A204.1 (cell line): ENCODE measurements around the gene BCL7B.
"Not testable (repeated sequence)": the region's sequence is repeated elsewhere in the genome, so short reads cannot be mapped to it uniquely, and the experiment has no call there.

Source experiments
- FAIRE-seq: peaks from 2 replicates; lab custom pipeline; 2012; peaks lifted over from hg19 to GRCh38; lab: Jason Lieb, UNC

Gene BCL7B

DNA sequence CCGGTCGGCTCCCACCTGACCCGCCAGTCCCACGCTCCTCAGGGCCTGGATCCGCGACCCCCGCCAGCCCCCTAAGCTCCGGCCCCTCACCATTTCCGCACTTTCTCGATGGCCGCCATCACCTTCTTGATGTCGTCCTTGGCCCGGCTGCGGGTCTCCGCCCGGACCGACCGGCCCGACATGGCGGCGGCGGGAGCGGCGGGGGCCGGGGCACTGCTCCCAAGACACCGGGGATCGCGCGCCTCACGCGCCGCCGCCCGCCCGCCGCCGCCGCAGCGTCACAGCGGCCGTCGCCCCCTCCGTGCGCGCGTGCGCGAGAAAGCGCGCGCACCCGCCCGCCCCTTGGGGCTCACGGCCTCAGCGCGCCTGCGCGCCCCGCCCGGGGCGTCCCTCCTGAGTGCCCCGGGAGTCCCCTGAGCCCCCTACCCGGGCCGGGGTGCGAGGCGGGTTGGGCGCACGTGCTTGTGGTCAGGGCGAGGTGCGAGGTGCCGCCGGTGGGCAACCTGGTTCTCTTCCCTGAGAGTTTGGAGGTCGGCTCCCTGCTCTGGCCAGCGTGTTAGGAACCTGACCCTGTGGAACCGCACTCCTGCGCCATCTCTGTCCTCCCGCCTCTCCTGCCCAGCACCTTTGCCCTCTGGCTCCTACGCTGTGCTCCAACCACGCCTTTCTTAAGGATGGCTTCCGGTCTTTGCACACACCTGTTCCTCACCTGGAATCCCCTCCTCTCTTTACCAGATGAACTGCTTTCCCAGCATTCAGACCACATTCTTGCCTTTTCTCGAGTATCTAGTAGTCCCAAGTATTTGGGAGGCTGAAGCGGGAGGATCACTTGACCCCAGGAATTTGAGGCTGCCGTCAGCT, at the start of gene BCL7B:
BCL7B (minus strand) TSS at position 294 of the 861 bp plus-strand sequence; CDS start at position 182, 112 bp downstream.
- no peak for FAIRE-seq

DNA sequence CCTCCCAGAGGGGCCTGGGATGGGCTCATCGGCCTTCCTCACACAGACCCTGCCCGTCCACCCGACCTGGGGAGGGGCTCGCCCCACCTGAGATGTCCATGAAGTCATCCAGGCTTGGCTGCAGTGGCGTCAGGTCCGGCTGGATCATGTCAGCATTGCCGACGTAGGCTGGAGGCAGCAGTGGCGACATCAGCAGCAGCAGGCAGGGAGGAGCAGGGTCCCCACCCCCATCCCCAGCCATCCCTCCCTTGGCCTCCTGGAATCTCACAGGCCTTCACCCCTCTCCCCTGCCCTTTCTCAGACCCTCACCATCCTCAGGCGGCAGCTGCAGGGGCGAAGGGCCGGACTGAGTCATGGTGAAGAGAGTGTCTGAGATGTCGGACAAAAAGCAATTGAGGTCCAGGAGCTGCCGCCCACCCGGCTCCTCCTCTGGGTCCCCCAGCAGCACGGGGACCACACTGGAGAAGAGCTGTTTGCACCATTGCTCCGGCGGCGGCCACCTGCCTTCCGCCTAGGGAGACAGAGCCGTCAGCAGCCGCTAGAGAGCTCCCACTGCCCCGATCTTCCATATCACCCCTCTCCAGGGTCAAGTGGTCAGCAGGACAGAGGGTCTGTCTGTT, 48.2 kb upstream of the BCL7B start:
- FAIRE-seq, result no peak

DNA sequence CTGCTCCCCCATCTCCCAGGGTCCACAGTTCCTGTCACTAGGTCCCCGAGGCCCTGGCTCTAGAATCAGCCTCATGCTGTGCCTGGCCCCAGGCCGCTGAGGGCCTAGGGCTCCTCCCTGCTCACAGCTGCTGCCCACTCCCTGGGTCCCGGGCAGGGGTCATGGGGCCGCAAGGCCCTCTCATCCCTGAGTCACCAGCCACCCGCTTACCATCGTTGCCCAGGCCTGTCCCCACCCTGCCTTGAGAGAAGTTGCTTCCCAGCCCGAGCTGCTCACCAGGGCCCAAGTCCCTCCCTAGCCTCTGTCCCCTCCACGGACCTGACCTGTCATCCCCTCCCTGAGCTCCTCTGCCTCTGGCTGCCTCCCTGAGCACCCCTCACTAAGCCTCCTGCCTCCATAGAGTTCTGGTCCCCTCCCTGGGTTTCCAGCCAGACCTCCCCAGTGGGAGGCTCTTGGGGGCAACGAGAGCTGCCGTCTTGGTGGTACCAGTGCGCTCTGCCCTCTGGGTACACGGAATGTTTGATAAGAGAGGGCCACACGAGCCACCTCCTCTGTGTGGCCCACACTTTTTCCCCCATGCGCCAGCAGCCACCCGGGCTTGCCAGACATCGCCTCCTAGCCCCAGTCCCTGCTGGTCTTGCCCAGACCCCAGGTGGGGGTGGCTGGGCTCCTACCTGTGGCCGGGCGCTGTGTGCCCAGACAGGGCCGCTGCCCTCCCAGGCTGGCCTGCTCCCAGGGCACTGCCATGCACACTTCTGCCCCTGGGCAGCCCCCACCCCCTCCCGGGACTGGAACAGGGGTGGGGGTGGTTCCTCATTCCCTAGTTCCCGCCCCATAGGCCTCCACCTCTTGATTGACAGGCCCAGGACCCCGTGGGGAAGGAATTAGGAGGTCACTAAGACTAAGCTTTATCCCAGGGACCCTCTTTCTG, 45.5 kb upstream of the BCL7B start:
- no peak for FAIRE-seq

GRCh38 chr7:73599916-73600315, 42.4 kb upstream of the BCL7B start:
- FAIRE-seq, result no peak

- FAIRE-seq, result no peak
Observed at GRCh38 chr7:73599151-73599882, 41.8 kb upstream of the BCL7B start.

GRCh38 chr7:73597978-73598782, 40.7 kb upstream of the BCL7B start:
- no peak for FAIRE-seq

DNA sequence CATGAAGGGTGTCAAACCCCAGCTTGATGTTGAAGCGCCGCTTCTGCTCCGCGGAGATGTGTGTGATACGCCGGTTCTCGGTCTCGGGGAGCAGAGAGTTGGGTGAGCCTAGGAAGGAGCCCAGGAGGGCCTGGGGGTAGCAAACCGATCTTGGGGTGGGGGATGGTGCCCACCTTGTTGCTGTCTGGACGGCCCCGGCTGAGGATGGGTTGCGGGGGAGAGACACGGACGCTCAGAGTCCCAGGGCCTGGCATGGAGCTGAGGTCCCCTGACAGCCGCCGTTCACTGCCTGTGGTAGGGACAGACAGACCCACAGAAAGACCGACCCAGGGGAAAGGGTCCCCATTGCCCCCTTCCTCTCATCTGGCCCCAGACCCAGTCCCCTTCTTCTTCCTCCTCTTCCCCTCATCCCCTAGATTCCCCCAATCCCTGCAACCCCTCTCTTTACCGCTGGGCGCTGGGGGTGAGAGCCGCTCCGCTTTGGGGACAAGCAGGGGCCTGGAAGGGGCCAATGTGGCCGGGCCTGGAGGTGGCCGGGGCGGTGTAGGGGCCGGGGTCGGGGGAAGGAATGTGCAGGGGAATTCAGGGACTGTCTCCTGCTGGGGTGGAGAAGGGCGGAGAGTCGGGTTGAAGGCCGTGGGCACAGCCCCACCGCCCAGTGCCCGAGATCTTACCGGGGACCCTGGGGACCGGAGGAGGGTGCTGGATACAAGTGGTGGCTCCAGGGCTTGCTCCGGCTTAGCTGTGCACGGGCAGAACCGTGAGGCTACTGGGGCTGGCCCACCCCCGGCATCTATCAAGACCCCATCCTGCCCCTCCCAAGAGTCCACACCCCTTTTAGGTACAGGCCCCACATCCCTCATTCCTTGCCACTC, 38.9 kb upstream of the BCL7B start:
- FAIRE-seq, result no peak

DNA sequence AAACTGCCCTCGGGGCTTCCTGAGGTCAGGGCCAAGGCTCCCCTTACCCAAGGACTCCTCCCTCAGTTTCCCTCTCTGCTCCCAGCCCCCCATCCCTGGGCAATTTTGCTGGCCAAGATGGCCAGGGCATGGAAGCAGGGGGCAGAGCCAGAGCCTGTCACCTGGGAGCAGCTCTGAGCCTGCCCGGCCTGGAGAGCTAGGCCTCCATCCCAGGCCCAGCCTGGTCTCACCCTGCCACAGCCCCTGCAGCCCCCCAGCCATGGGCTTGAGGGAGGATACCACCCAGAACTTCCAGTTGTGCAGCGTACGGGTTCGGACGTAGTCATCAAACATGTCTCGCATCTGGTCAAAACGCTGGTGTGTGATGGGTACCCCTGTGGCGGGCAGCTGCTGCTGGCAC, 37.9 kb upstream of the BCL7B start:
- FAIRE-seq, result no peak

DNA sequence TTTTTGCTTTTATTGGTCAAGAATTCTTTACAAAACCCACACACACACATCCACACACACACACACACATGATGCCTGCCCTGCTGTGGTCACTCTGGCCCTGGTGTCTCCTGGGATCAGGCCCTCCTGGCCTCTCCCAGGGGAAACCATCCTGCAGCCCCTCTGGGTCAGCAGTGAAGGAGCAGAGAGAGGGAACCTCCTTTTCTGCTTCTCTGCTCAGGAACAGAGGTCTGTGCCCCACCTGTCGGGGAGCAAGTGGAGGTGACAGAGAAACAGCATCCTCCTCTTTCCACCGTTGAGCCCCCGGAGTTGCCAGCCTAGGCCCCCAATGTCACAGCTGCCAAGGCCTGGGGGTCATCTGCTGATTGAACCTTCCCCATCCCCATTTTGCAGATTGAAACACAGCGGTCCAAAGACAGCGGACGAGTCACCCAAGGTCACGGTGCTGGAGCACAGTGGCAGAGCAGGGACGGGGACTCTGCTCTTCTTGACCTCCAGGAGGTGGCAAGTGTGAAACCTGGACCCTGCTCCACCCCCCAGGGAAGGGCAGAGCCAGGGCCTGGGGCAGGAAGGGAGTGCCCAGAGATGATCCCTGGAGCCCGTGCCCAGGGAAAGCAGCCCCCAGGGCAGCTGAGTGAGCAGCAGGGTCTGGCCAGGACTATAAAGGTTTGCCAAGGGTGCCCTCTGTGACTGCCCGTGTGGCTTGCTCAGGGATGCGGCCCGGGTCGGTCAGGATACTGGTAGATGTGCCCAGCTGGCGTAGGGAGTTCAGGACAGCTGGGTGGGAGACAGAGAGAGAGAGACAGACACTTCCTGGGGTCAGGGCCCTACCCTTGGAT, 35.9 kb upstream of the BCL7B start:
- no peak for FAIRE-seq

GRCh38 chr7:73586911-73587310, 29.4 kb upstream of the BCL7B start:
- FAIRE-seq, result no peak

GRCh38 chr7:73585196-73585595, 27.7 kb upstream of the BCL7B start:
- FAIRE-seq, result no peak

GRCh38 chr7:73582664-73583202, 25.2 kb upstream of the BCL7B start:
- FAIRE-seq, result no peak

DNA sequence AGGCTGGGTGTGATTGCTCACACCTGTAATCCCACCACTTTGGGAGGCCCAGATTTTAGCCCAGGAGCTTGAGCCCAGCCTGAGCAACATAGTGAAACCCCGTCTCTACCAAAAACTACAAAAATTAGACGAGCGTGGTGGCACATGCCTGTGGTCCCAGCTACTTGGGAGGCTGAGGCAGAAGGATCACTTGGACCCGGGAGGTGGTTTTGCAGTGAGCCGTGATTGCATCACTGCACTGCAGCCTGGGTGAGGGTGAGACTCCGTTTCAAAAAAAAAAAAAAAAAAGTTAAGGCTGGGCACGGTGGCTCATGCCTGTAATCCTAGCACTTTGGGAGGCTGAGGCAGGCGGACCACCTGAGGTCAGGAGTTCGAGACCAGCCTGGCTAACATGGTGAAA, 23.5 kb upstream of the BCL7B start:
- not testable (repeated sequence) for FAIRE-seq

DNA sequence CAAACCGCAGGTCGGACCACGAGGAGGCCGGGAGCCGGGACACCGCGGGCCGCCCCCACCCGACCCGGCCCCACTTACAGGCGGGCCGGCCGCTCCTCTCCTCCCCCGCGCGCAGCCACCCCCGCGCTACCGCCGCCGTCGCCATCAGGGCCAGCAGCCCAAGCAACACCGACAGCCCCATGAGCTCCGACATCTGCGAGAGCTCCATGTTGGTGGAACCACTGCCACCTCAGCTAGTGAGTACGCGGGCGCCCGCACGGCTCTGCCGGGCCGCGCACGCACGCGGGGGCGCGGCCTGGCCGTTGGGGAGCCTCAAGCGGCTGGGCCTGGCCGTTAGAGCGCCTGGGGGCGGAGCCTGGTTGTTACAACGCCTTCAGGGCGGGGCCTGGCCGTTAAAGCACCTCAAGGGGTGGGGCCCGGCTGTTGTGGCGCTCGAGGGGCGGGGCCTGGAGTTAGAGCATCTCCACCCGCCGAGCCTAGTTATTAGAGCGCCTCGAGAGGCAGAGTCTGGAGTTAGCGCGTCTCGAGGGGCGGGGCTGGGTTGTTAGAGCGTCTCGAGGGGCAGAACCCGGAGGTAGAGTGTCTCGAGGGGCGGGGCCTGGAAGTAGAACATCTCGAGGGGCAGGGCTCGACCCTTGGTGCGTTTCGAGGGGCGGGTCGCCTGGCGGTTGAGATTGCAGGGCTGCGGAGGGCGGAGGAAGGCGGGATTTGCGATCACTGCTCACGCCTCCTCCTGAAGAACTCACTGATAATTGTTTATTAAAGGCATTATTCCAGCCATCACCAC, 21.0 kb upstream of the BCL7B start, which contains the start of gene TBL2:
TBL2 (minus strand) TSS at position 238 of the 787 bp plus-strand sequence; CDS start at position 208, 30 bp downstream.
- peak; percentile 91 for FAIRE-seq

DNA sequence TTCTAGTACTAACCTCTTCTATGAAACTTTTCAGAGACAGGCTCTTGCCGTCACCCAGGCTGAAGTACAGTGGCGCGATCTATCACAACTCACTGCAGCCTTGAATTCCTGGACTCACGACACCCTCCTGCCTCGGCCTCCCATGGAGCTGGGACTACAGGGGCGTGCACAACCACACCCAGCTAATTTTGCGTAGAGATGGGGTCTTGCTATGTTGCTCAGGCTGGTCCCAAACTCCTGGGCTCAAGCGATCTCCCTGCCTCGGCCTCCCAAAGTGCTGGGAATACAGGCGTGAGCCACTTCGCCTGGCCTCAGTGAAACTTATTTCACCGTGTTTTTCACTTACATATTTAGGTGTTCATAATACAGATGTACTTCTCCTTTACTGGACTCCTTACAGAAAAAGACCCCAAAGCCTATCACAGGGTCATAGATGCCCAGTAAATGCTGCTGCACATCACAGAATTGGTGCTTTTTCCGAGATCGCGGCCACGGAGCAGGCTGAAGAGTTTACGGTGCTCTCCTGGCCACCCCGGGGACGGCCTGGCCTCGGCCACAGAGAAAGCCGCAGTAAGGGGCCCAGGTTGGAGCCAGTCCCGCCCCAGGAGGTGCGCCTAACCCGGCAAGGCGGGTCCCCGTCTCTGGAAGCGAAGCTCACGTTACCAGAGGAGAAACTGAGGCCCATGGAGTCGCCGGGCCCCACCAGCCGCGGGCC, 20.3 kb upstream of the BCL7B start:
- FAIRE-seq, result no peak

GRCh38 chr7:73573791-73574190, 16.3 kb upstream of the BCL7B start:
- FAIRE-seq, result no peak

- FAIRE-seq, result no peak
Observed at GRCh38 chr7:73573276-73573675, 15.8 kb upstream of the BCL7B start.
